Loucy (cell line): ENCODE measurements around the gene RFT1.

Experiments used
- H2AFZ ChIP-seq: fragments of 200-600 bp; sonication (generic); 2 replicates; pipeline ENCODE4 v1.6.0; 2016; ENCODE audit warnings: antibody characterized with exemption, mild to moderate bottlenecking, low read length, moderate library complexity
- H3F3A ChIP-seq: fragments of 200-600 bp; 2 replicates; pipeline ENCODE4 v1.6.0; 2016; ENCODE audit warnings: antibody characterized with exemption, low read depth, mild to moderate bottlenecking
- H3K27me3 ChIP-seq: fragments of 200-600 bp; sonication (generic); 2 replicates; pipeline ENCODE4 v1.6.1; 2014; ENCODE audit warnings: low read length, mild to moderate bottlenecking; ENCODE audit not compliant: insufficient read depth, poor library complexity, severe bottlenecking
- H3K36me3 ChIP-seq: fragments of 200-600 bp; sonication (generic); 2 replicates; pipeline ENCODE4 v1.6.1; 2016; ENCODE audit warnings: low read length; ENCODE audit not compliant: insufficient read depth
- H3K4me1 ChIP-seq: fragments of 200-600 bp; sonication (generic); 2 replicates; pipeline ENCODE4 v1.5.1; 2014; ENCODE audit warnings: low read length, mild to moderate bottlenecking; ENCODE audit not compliant: insufficient read depth, poor library complexity, severe bottlenecking
- H3K4me2 ChIP-seq: fragments of 200-600 bp; sonication (generic); 2 replicates; pipeline ENCODE4 v1.6.0; 2014; ENCODE audit warnings: antibody characterized with exemption, low read length, low read depth, mild to moderate bottlenecking; ENCODE audit not compliant: poor library complexity, severe bottlenecking
- H3K4me3 ChIP-seq: fragments of 200-600 bp; sonication (generic); 2 replicates; pipeline ENCODE4 v1.5.1; 2014; ENCODE audit warnings: low read length, mild to moderate bottlenecking, mixed read lengths; ENCODE audit not compliant: poor library complexity, severe bottlenecking
- H3K79me2 ChIP-seq: fragments of 200-600 bp; sonication (generic); 2 replicates; pipeline ENCODE4 v1.6.1; 2014; ENCODE audit warnings: low read length; ENCODE audit not compliant: insufficient read depth
- H3K9ac ChIP-seq: fragments of 200-600 bp; sonication (generic); 2 replicates; pipeline ENCODE4 v1.6.0; 2014; ENCODE audit warnings: mild to moderate bottlenecking, low read depth, low read length, moderate library complexity; ENCODE audit not compliant: poor library complexity, severe bottlenecking
- H3K9me2 ChIP-seq: fragments of 200-600 bp; sonication (generic); replicated peaks from 2 replicates; pipeline ENCODE4 v1.6.1; 2016; ENCODE audit warnings: low read depth, low read length, mixed read lengths
- H3K9me3 ChIP-seq: fragments of 200-600 bp; sonication (generic); 2 replicates; pipeline ENCODE4 v1.6.1; 2014; ENCODE audit warnings: mild to moderate bottlenecking, antibody characterized with exemption, low read length, low read depth; ENCODE audit not compliant: insufficient read depth
- H4K20me1 ChIP-seq: fragments of 200-600 bp; sonication (generic); 2 replicates; pipeline ENCODE4 v1.6.0; 2014; ENCODE audit warnings: antibody characterized with exemption, low read length, mild to moderate bottlenecking; ENCODE audit not compliant: insufficient read depth, poor library complexity, severe bottlenecking
- CTCF ChIP-seq: fragments of 200-600 bp; sonication (generic); conservative IDR thresholded peaks from 2 replicates; pipeline ENCODE4 v1.5.1; 2014; ENCODE audit warnings: mild to moderate bottlenecking, antibody characterized with exemption, low read length
- EZH2phosphoT487 ChIP-seq: fragments of 200-600 bp; IDR thresholded peaks from 2 replicates; pipeline ENCODE4 v1.6.1; 2018; ENCODE audit warnings: antibody characterized with exemption, mild to moderate bottlenecking, moderate library complexity, borderline replicate concordance

The RFT1 gene

GRCh38 chr3:53038679-53039375 is 91.4 kb downstream of the RFT1 start:
- no peak overlapping the region for H2AFZ ChIP-seq
- no peak overlapping the region for H3K4me2 ChIP-seq
- H3K4me1 ChIP-seq, result peaks cover 36% of the 10 kb centered on the region
- no peaks in the 10 kb centered on the region for H3K9me2 ChIP-seq
- peaks cover 84% of the 10 kb centered on the region for H3K79me2 ChIP-seq
- H3K9me3 ChIP-seq, result no peaks in the 10 kb centered on the region
- peaks cover 25% of the 10 kb centered on the region for H4K20me1 ChIP-seq
- H3K36me3 ChIP-seq, result no peaks in the 10 kb centered on the region
- H3F3A ChIP-seq, result no peaks in the 10 kb centered on the region
- TF ChIP-seq CTCF (no peak), EZH2phosphoT487 (no peak)
- no peak overlapping the region for H3K9ac ChIP-seq
- H3K27me3 ChIP-seq, result no peaks in the 10 kb centered on the region
- H3K4me3 ChIP-seq, result no peak overlapping the region
